H9 (cell line): ENCODE results near the gene DPP10. TPM values are rescaled to one million over a fixed set of nuclear protein-coding genes. Genes with fewer than 3 reads are reported as not detected.

ENCODE experiments used
- DNase-seq: peaks from one replicate; pipeline ENCODE4 v3.0.0-alpha.2; 2017
- H2AFZ ChIP-seq: one replicate; pipeline ENCODE4 v1.6.1; 2013; ENCODE audit warnings: mild to moderate bottlenecking, low read length, control low read depth, moderate library complexity
- H2AK5ac ChIP-seq: 2 replicates; pipeline ENCODE4 v1.6.1; 2013; ENCODE audit warnings: low read length, control low read depth, mixed read lengths; ENCODE audit not compliant: insufficient read length
- H2BK120ac ChIP-seq: one replicate; pipeline ENCODE4 v1.6.1; 2013; ENCODE audit warnings: low read depth, mild to moderate bottlenecking, low read length, control low read depth, inconsistent platforms; ENCODE audit not compliant: poor library complexity, severe bottlenecking
- H2BK12ac ChIP-seq: 2 replicates; pipeline ENCODE4 v1.6.1; 2013; ENCODE audit warnings: low read length, control low read depth, mixed read lengths, low read depth; ENCODE audit not compliant: insufficient read length
- H2BK15ac ChIP-seq: 2 replicates; pipeline ENCODE4 v1.6.1; 2013; ENCODE audit warnings: low read depth, low read length, control low read depth
- H2BK20ac ChIP-seq: one replicate; pipeline ENCODE4 v1.6.1; 2013; ENCODE audit warnings: low read depth, mild to moderate bottlenecking, low read length, control low read depth, inconsistent platforms; ENCODE audit not compliant: poor library complexity, severe bottlenecking
- H2BK5ac ChIP-seq: 2 replicates; pipeline ENCODE4 v1.6.1; 2013; ENCODE audit warnings: low read length, control low read depth, mixed read lengths; ENCODE audit not compliant: insufficient read length
- H3K14ac ChIP-seq: 2 replicates; pipeline ENCODE4 v1.6.1; 2013; ENCODE audit warnings: low read length, control low read depth; ENCODE audit not compliant: insufficient read depth
- H3K18ac ChIP-seq: 2 replicates; pipeline ENCODE4 v1.6.1; 2013; ENCODE audit warnings: low read depth, mild to moderate bottlenecking, mixed read lengths, low read length, control low read depth; ENCODE audit not compliant: insufficient read length
- H3K23ac ChIP-seq: 2 replicates; pipeline ENCODE4 v1.6.1; 2013; ENCODE audit warnings: low read length, control low read depth, mixed read lengths, low read depth; ENCODE audit not compliant: insufficient read length
- H3K23me2 ChIP-seq: 2 replicates; pipeline ENCODE4 v1.6.1; 2013; ENCODE audit warnings: low read depth, mild to moderate bottlenecking, mixed read lengths, low read length, control low read depth; ENCODE audit not compliant: insufficient read length, poor library complexity, severe bottlenecking
- H3K27ac ChIP-seq: 2 replicates; pipeline ENCODE4 v1.5.1; 2013; ENCODE audit warnings: low read length, control low read depth, mixed read lengths, low read depth; ENCODE audit not compliant: insufficient read length
- H3K27me3 ChIP-seq: 2 replicates; pipeline ENCODE4 v1.6.1; 2013; ENCODE audit warnings: low read length, control low read depth, inconsistent platforms; ENCODE audit not compliant: insufficient read depth
- H3K4ac ChIP-seq: 2 replicates; pipeline ENCODE4 v1.6.1; 2013; ENCODE audit warnings: low read depth, mild to moderate bottlenecking, control low read depth, inconsistent platforms, low read length, moderate library complexity
- H3K4me1 ChIP-seq: 2 replicates; pipeline ENCODE4 v1.6.1; 2013; ENCODE audit warnings: low read length, control low read depth, inconsistent platforms; ENCODE audit not compliant: insufficient read depth
- H3K4me2 ChIP-seq: 2 replicates; pipeline ENCODE4 v1.6.1; 2013; ENCODE audit warnings: low read length, control low read depth, mixed read lengths; ENCODE audit not compliant: insufficient read length, insufficient read depth
- H3K56ac ChIP-seq: 2 replicates; pipeline ENCODE4 v1.6.1; 2013; ENCODE audit warnings: low read depth, mild to moderate bottlenecking, mixed read lengths, low read length, control low read depth; ENCODE audit not compliant: insufficient read length
- H3K79me1 ChIP-seq: 2 replicates; pipeline ENCODE4 v1.6.1; 2013; ENCODE audit warnings: low read depth, mild to moderate bottlenecking, moderate library complexity, low read length, control low read depth, inconsistent platforms; ENCODE audit not compliant: insufficient read depth, poor library complexity, severe bottlenecking
- H3K79me2 ChIP-seq: 2 replicates; pipeline ENCODE4 v1.6.1; 2013; ENCODE audit warnings: low read length, control low read depth, inconsistent platforms; ENCODE audit not compliant: insufficient read depth
- H3K9ac ChIP-seq: 2 replicates; pipeline ENCODE4 v1.6.1; 2013; ENCODE audit warnings: low read length, control low read depth, mixed read lengths; ENCODE audit not compliant: insufficient read length; ENCODE audit errors: extremely low read depth
- H3K9me3 ChIP-seq: one replicate; pipeline ENCODE4 v1.6.1; 2013; ENCODE audit warnings: low read depth, low read length, inconsistent platforms; ENCODE audit not compliant: control insufficient read depth
- H3T11ph ChIP-seq: one replicate; pipeline ENCODE4 v1.6.1; 2013; ENCODE audit warnings: mild to moderate bottlenecking, low read length, control low read depth, inconsistent platforms
- H4K20me1 ChIP-seq: one replicate; pipeline ENCODE4 v1.6.1; 2013; ENCODE audit not compliant: control insufficient read depth, insufficient read length, insufficient read depth
- H4K5ac ChIP-seq: 2 replicates; pipeline ENCODE4 v1.6.1; 2013; ENCODE audit warnings: low read depth, mild to moderate bottlenecking, mixed read lengths, low read length, control low read depth; ENCODE audit not compliant: insufficient read length
- H4K8ac ChIP-seq: replicated peaks from 2 replicates; pipeline ENCODE4 v1.6.1; 2013; ENCODE audit warnings: low read length, control low read depth, mixed read lengths, low read depth; ENCODE audit not compliant: insufficient read length
- H4K91ac ChIP-seq: 2 replicates; pipeline ENCODE4 v1.6.1; 2013; ENCODE audit warnings: low read depth, mild to moderate bottlenecking, moderate library complexity, mixed read lengths, low read length, control low read depth; ENCODE audit not compliant: insufficient read length
- H3K27ac Mint-ChIP-seq, 3 experiments: 2 replicates in 2 of 3; 3 replicates in 1 of 3; pipeline ENCODE4 v1.8.0; 2020 to 2021; ENCODE audit warnings: mixed read lengths in 3 of 3, mild to moderate bottlenecking in 1 of 3, moderate library complexity in 1 of 3
- H3K27me3 Mint-ChIP-seq: 2 replicates; pipeline ENCODE4 v1.8.0; 2021; ENCODE audit warnings: low read depth, mild to moderate bottlenecking, moderate library complexity, mixed read lengths
- H3K36me3 Mint-ChIP-seq, 3 experiments: 2 replicates in 2 of 3; 3 replicates in 1 of 3; pipeline ENCODE4 v1.8.0; 2020 to 2021; ENCODE audit warnings: low read depth in 3 of 3, mixed read lengths in 3 of 3; ENCODE audit not compliant: insufficient read depth in 1 of 3
- H3K4me1 Mint-ChIP-seq, 2 experiments: 2 replicates each; pipeline ENCODE4 v1.8.0; 2020; ENCODE audit warnings: mixed read lengths in 2 of 2
- H3K4me3 Mint-ChIP-seq, 2 experiments: 2 replicates in 1 of 2; 3 replicates in 1 of 2; pipeline ENCODE4 v1.8.0; 2020 to 2021; ENCODE audit warnings: mild to moderate bottlenecking in 2 of 2, mixed read lengths in 2 of 2, moderate library complexity in 1 of 2
- H3K9me3 Mint-ChIP-seq, 2 experiments: 2 replicates in 1 of 2; 3 replicates in 1 of 2; pipeline ENCODE4 v1.8.0; 2020; ENCODE audit warnings: mild to moderate bottlenecking in 2 of 2, mixed read lengths in 2 of 2, moderate library complexity in 1 of 2
- WGBS: extraction: QIAGEN DNeasy Blood & Tissue Kit; methylation state at CpG from one replicate; pipeline ENCODE4 v1.1.7; 2013; ENCODE audit warnings: missing lambda C conversion rate, low lambda C conversion rate, mixed read lengths; ENCODE audit not compliant: insufficient read length; ENCODE audit errors: extremely low coverage; 5-methylcytosine and 5-hydroxymethylcytosine counted together
- total RNA-seq: library from RNA; stranded (reverse); gene quantifications from 2 replicates; pipeline ENCODE4 v1.2.1, GENCODE V29; 2021
- TF ChIP-seq, protein P1 (sequence below): fragments of 200-600 bp; sonication (generic); conservative IDR thresholded peaks from 3 replicates; pipeline ENCODE4 v1.8.0; 2021; ENCODE audit warnings: antibody characterized with exemption, mild to moderate bottlenecking

DPP10 gene
- total RNA-seq, 1 experiment from 2014 or later: 11.3 TPM

DNA sequence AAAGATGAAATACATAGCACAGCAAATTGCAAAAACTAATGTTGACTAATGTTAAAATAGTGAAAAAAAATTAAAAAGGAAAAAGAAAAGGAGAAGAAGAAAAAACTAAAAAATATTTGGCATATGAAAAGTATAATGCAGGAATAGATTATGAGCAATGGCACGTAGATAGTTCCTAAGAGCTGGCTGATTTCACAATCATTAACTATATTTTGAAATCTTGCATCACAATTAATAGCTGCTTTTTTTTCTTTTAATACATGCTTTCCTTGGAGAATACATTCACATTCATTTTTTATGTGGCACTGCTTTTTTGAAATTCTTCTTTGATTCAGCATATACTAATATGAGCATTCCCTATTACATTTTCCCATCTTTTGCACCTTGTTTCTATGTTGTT, 299.8 kb downstream of the DPP10 start:
- no peak overlapping the region for H2AK5ac ChIP-seq
- Mint-ChIP-seq H3K27ac (no peak overlapping the region), H3K9me3 (0 out of 5 replicates have a peak, but pooled peaks cover 0 to 2% of the 10 kb centered on the region in 2 experiments), H3K4me1 (peaks cover 11% of the 10 kb centered on the region in 2 experiments), H3K4me3 (no peak overlapping the region), H3K36me3 (no peaks in the 10 kb centered on the region), H3K27me3 (no peaks in the 10 kb centered on the region; the same call in 1 of the 2 replicates)
- H4K8ac ChIP-seq: no peak overlapping the region
- no peak for DNase-seq
- no peak overlapping the region for H3K23ac ChIP-seq
- H4K91ac ChIP-seq: no peak overlapping the region
- no peak overlapping the region for H3K27ac ChIP-seq
- no peaks in the 10 kb centered on the region for H3K4me1 ChIP-seq
- no peak overlapping the region for H3T11ph ChIP-seq
- no peak overlapping the region for H3K56ac ChIP-seq
- no peaks in the 10 kb centered on the region for H3K23me2 ChIP-seq
- H3K79me1 ChIP-seq: no peaks in the 10 kb centered on the region
- H3K18ac ChIP-seq: no peak overlapping the region
- H2BK12ac ChIP-seq: no peak overlapping the region
- TF ChIP-seq, protein P1, sequence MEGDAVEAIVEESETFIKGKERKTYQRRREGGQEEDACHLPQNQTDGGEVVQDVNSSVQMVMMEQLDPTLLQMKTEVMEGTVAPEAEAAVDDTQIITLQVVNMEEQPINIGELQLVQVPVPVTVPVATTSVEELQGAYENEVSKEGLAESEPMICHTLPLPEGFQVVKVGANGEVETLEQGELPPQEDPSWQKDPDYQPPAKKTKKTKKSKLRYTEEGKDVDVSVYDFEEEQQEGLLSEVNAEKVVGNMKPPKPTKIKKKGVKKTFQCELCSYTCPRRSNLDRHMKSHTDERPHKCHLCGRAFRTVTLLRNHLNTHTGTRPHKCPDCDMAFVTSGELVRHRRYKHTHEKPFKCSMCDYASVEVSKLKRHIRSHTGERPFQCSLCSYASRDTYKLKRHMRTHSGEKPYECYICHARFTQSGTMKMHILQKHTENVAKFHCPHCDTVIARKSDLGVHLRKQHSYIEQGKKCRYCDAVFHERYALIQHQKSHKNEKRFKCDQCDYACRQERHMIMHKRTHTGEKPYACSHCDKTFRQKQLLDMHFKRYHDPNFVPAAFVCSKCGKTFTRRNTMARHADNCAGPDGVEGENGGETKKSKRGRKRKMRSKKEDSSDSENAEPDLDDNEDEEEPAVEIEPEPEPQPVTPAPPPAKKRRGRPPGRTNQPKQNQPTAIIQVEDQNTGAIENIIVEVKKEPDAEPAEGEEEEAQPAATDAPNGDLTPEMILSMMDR: no peak
- no peak overlapping the region for H3K9ac ChIP-seq
- H2BK120ac ChIP-seq: no peak overlapping the region
- H2BK5ac ChIP-seq: no peak overlapping the region
- H4K20me1 ChIP-seq: no peaks in the 10 kb centered on the region
- no peaks in the 10 kb centered on the region for H3K79me2 ChIP-seq
- no peak overlapping the region for H3K4ac ChIP-seq
- no peaks in the 10 kb centered on the region for H3K27me3 ChIP-seq
- no peak overlapping the region for H2AFZ ChIP-seq
- H3K9me3 ChIP-seq: no peaks in the 10 kb centered on the region
- no peak overlapping the region for H3K4me2 ChIP-seq
- no peak overlapping the region for H3K14ac ChIP-seq
- H4K5ac ChIP-seq: no peak overlapping the region
- no peak overlapping the region for H2BK20ac ChIP-seq
- WGBS: no CpG with 5 or more reads among the region's 1 CpG
- H2BK15ac ChIP-seq: no peak overlapping the region
